Fibroblast of skin of left quadriceps (primary cell): ENCODE results near the gene NECAP2.
"Not testable (repeated sequence)": the region's sequence is repeated elsewhere in the genome, so short reads cannot be mapped to it uniquely, and the experiment has no call there.

Source experiments
- DNase-seq, 2 experiments: peaks; one replicate each; pipeline ENCODE4 v3.0.0-alpha.2; 2013; ENCODE audit warnings: low read depth in 2 of 2

The NECAP2 gene

GRCh38 chr1:16459352-16459925 is 18.9 kb downstream of the NECAP2 start:
- no peak for DNase-seq

DNA sequence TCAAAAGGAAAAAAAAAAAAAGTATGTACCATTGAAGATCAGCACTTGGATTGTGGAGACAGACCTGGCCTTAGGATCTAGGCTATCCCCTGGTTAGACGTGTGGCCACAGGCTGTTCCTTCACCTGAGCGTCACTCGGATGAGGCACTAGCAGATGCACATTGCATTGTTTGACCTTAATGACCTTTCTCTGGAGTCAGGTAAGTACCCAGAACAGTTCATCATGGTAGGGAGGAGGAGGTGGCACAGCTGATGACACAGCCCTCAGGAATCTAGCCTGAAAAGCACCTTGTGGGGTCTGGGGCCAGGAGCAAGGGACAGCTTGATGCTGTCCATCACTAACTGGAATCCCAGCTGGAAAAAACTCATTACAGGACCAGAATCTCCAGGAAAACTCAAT is 21.2 kb downstream of the NECAP2 start:
- no peak for DNase-seq

DNA sequence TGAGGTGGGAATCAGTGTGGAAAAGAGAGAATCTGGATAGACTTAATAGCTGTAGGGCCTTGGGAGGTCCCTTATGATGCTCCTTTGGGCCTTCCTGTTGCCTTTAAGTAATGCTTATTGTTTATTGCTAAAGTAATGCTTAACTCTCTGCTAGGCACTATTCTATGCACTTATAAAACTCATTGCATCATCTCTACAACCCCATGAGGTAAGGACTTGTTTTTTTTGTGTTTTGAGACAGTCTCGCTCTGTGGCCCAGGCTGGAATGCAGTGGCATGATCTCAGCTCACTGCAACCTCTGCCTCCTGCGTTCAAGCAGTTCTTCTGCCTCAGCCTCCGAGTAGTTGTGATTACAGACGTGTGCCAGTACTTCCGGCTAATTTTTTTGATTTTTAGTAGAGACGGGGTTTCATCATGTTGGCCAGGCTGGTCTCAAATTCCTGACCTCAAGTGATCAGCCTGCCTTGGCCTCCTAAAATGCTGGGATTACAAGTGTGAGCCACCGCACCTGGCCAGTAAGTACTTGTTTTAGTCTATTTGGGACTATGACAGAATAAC is 22.3 kb downstream of the NECAP2 start:
- DNase-seq = no peak

DNA sequence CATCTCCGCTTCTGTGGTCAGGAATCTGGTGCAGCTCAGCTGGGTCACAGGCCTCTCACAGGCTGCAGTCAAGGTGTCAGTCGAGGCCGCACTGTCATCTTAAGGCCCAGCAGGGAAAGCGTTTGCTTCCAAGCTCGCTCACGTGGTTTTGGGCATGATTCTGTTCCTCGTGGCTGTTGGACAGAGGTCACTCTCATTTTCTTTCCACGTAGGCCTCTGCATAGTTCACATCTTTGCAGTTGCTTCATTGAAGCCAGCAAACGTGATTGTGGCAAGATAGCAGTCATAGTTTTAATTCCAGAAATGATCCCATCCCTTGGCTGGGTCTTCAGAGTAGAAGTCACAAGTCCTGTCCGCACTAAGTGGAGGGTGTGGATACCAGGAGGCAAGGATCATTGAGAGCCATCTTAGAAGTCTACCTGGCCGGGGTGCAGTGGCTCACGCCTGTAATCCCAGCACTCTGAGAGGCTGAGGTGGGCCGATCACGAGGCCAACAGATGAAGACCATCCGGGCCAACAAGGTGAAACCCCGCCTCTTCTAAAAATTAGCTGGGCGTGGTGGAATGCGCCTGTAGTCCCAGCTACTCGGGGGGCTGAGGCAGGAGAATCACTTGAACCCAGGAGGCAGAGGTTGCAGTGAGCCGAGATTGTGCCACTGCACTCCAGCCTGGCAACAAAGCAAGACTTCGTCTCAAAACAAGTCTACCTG is 24.5 kb downstream of the NECAP2 start:
- no peak for DNase-seq

- no peak for DNase-seq
Observed at GRCh38 chr1:16468558-16468957, 28.0 kb downstream of the NECAP2 start.

GRCh38 chr1:16474166-16474800 is 33.8 kb downstream of the NECAP2 start:
- DNase-seq = no peak

- not testable (repeated sequence) for DNase-seq
Observed at GRCh38 chr1:16474891-16475290, 34.4 kb downstream of the NECAP2 start.

DNA sequence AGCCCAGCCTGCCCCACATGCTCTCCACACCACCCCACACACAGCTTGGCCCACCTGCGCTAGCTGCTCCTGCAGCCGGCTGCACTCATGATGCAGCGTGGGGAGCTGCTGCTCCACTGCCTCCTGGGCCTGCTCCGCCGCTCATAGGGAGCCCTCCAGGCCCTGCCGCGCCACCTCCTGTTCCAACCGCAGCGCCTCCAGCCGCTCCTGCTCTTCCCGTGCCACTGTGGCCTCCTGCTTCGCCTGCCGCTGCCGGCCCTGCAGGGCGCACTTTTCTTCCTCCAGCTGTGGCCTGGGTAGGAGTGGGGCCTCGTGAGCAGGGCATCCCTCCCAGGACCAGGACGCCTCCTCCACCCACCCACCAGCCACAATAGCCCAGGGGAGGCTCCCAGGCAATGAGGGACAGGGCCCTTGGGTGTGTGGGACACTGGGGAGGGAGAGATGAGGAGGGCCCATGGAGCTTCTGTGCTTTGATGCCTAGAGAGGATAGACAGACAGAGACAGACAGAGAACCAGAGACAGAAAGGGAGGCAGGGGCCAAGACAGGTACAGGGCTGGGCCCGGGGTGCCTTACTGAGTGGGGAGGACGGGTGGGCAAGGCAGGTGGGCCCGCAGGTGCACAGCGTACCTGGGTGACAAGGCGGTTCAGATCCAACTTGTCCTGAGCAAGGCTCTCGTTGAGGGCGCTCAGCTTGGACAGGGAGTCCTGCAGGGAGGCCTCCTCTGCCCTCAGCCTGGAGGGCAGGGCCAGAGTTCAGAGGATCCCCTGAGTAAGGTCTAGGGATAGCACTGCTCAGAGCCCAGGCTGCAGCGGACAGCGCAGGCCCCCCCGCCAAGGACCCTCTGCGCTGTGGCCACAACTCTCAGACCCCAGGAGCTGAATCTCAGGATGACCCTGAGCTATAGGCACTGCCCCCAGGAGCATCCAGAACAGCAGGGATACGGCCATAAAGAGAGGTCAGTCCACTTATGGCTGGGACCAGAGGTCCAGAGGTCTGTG is 35.5 kb downstream of the NECAP2 start:
- DNase-seq = not testable (repeated sequence)

- no peak for DNase-seq
Observed at GRCh38 chr1:16478091-16478490, 37.6 kb downstream of the NECAP2 start.

DNA sequence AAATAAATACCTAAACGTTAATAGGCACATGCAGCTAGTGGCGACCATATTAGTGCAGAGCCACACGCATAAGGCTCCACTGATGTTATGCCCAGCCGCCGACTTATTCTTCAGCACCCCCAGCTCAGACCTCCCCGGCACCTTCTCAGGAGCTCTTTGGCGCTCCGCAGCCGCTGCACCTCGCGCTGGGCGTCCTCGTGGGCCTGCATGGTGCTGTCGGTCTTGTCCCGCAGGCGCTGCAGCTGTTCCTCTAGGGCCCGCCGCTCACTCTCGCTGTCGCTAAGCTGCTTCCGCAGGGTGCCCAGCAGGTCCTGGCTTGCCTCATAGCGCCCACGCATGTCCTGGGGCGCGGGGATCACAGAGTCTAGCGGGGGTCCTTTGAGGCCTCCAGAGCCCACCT is 42.6 kb downstream of the NECAP2 start:
- DNase-seq = not testable (repeated sequence)

DNA sequence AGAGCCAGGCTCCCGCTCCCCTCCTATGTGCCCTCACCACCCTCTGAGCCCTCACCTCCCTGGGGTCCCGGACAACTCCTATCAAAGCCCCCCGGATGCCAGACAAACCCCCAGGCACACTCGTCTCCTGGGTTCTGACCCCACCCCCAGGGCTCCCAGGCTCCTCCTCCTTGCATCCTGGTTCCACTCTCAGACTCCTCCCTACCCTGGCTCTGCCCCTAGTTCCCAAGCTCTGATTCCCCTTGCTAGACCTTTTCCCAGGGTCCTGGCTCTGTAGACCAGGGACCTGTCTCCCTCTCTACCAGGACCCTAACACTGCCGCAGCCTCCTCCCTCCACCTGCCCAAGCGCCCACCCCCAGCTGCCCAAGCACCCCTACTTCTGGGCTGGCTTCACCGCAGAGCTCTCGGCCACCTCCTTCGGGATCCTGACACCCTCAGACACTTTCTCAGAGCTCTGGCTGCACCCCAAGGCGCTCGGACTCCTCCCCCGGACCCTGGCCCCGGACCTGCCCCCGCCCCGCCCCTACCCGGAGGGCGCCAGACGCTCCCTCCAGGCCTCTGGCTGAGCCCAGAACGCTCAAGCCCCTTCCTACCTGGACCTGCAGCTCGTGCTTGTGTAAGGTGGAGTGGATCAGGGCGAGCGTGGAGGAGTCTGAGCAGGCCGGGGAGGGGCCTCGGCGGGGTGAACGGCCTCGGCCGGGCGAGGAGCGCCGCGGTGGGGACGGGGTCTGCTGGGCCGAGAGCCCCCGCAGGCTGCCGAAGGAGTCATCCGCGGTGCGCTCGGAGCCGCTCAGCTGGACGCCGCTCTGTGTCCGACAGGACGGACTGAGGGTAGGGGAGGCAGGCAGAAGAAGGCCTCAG is 43.3 kb downstream of the NECAP2 start:
- not testable (repeated sequence) for DNase-seq

GRCh38 chr1:16484501-16484835 is 43.9 kb downstream of the NECAP2 start:
- no peak for DNase-seq

DNA sequence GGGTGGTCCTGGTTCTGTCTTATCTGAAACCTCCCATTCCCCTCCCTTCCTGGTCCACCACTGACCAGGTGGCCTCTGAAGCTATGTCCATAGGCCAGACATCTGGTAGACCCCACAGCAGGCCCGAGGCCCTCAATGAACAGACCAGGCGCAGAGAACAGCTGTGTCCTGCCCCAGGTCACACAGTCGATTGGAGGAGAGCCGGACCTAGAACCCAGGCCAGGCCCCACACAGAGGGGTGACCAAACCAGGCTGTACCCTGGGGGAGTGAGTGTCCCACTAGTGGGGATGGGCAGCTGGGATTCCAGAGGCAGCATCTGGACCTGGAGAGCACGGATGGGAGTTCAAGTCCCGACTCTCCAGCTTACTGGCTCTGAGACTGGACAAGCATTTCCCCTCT is 44.4 kb downstream of the NECAP2 start:
- no peak for DNase-seq

DNA sequence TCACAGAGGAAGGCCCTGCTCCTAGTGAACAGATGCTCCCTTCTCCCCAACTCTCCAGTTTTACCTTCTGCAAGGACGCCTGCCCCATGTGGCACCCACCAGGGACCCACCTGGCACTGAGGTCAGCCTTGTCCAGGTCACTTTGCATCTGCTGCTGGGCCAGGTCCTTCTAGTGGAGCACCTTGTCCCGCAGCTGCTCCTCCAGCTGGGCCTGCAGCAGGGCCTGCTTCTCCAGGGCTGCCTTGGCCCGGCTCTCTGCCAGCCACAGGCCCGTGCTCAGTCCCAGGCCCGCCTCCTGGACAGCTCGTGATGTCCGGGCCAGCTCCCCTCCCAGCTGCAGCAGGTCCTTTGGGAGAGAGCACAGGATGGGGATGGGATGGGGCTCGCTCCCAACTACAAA is 45.8 kb downstream of the NECAP2 start:
- not testable (repeated sequence) for DNase-seq

DNA sequence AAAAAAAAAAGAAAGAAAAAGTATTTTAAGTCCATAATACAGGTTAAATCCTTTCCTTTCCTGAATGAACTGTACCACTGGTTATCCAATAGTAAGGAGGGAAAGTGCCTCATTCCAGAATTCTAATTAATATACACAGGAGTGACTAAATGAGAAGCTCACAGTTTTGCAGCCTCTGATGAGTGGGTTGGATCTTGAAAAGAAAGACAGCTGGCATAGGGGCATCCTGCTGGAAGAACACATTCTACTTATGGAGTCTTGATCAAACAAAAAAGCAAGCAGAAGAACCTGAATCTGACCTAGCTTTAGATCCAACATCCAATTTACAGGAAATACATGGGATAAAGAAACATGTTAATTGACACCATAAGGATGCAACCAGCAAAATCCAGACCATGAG is 46.5 kb downstream of the NECAP2 start:
- not testable (repeated sequence) for DNase-seq

GRCh38 chr1:16489195-16489880 is 48.8 kb downstream of the NECAP2 start:
- not testable (repeated sequence) for DNase-seq

GRCh38 chr1:16491056-16491675 is 50.6 kb downstream of the NECAP2 start:
- DNase-seq = no peak

DNA sequence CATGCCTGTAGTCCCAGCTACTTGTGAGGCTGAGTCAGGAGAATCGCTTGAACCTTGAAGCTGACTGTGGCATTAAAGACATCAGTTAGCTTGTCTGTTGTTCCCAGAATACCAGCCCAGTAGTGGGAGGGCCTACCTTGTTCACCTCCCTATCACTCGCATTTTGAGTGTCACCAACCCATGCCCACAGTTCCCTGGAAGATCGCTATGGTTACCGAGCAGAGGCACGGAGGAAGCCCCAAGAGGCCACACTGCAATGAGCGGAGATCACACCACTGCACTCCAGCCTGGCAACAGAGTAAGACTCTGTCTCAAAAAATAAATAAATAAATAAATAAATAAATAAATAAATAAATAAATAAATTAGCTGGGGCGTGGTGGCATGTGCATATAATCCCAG is 52.4 kb downstream of the NECAP2 start:
- not testable (repeated sequence) for DNase-seq

GRCh38 chr1:16493731-16494130 is 53.2 kb downstream of the NECAP2 start:
- DNase-seq = not testable (repeated sequence)

DNA sequence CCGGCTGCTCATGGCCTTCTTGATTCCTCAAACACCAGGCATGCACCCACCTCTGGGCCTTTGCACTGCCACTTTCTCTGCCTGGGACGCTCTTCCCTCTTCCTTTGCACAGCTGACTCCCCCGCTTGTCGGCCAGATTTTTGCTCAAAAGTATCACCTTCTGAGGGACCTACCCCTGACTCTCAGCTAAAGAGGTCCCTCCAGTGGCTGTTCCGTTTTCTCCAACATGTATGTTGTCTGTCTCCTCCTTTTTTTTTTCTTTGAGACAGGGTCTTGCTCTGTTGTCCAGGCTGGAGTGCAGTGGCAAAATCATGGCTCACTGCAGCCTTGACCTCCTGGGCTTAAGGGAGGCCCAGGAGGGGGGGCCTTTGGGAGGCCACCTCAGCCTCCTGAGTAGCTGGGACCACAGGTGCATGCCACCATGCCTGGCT is 57.0 kb downstream of the NECAP2 start:
- DNase-seq = not testable (repeated sequence)
